Colon (tissue), 2 donors: Measurements from ENCODE around the gene ABLIM2.

Experiments
- FAIRE-seq: peaks from 2 replicates; lab custom pipeline; 2012; peaks lifted over from hg19 to GRCh38; lab: Jason Lieb, UNC
- donor health status: control.
- donor health status: control.

The ABLIM2 gene

DNA sequence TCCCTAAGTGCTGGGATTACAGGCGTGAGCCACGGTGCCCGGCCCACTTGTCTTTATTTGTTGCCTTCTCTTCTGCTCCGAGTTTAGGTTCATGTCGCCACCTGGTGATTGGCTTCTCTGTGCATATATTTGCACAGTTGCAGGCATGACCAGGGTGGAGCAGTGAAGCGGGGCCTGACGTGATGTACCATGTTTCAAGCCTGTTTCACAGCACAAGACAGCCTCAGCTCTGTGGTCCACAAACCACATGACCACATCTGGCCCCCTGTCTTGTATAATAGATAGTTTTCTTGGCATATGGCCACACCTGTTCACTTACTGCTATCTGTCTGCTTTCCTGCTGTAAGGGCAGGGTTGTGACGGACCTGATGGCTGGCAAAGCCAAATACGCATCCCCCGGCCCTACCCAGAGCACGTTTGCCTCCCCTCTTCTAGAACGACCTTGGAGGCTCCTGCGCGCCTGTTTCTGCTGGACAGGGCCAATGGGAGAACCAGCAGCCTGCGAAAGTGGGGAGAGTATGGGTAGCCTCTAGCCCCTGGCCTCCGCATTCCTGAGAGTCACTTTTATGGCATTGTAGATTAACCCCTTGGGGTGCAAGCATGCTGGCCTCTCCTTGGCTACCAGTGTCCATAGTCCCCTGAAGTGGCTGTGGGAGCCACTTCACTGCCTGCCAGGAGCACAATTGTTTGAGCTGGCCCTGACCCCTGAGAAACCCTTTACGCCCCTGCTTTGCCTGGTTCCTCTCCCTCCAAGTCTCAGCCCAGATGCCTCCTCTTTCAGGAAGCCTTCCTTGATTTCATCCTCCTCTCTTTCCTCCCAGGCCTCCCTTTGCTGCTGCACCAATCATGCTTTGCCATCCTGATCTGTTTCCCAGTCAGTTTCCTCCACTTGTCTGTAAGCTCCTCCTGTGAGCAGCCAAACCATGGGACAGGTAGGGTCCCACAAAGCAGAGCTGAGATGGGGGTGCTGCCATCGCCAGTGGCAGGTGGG is 34.4 kb upstream of the ABLIM2 start:
- no peak for FAIRE-seq

DNA sequence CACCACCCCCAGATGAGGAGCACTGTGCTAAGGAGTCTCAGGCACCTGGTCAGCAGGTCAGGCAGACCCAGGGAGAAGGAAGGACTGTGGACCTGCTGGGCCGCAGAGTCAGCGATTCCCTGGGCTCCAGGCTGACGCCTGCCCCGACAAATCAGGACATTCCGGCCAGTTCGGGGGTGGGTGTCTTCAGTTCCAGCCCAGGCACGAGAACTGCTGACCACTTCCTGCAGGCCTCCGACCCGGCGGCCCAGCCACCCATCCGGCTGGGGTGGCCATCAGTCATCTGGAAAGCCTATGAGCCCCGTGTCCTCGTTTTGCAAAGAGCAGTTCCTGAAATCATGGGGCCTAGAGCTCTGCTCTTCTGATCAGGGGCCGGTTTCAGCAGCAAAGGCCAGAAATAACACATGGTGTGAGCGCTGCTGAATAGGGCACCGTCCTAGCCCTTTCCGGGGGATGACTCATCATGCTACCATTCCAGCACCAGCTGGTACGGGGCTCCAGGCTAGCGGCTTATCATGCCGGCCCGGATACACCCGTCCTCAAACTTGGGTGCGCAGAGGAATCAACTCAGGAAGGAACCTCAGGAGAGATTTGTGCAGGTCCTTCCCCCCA is 32.6 kb upstream of the ABLIM2 start:
- FAIRE-seq = no peak

DNA sequence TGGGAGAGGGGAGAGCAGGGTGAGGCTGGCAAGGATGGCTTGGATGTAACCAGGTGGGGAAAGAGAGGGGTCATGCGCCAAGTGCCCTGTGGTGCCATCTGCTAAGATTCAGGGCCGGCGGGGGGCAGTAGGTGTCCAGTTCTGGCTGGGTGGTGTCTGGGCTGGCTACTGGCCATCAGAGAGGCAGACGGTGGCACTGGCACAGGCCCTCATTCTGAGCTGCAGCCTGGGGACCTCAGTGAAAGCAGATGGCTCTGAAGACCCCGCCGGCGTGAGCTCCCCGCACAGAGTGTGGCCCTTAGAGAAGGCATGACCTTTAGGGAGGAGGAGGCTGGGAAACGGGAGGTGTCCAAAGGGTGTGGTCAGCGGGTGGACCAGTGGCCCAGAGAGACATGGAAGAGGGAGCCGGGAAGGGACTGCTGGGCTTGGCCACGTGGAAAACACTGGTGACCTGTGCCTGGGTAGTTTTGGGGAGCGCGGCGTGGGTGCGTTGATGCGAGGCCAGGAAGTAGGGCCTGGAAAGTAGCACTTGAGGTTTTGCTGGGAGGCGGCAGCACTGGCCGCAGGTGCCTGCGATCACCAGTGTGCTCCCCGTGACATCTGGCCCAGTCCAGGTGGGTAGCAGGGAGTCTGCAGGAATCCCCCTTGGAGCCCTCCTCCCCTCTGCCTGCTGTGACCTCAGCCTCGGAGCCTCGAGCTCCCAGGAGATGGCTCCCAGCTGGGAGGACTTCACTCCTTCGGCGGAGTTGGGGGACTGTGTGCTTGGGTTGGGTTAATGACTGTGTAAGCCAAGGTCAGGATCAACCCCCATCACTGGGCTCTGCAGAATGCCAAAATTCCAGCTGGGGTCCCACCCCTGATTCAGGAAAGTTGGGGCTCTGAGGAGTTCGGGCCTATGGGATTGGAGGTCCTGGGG is 31.2 kb upstream of the ABLIM2 start:
- no peak for FAIRE-seq

DNA sequence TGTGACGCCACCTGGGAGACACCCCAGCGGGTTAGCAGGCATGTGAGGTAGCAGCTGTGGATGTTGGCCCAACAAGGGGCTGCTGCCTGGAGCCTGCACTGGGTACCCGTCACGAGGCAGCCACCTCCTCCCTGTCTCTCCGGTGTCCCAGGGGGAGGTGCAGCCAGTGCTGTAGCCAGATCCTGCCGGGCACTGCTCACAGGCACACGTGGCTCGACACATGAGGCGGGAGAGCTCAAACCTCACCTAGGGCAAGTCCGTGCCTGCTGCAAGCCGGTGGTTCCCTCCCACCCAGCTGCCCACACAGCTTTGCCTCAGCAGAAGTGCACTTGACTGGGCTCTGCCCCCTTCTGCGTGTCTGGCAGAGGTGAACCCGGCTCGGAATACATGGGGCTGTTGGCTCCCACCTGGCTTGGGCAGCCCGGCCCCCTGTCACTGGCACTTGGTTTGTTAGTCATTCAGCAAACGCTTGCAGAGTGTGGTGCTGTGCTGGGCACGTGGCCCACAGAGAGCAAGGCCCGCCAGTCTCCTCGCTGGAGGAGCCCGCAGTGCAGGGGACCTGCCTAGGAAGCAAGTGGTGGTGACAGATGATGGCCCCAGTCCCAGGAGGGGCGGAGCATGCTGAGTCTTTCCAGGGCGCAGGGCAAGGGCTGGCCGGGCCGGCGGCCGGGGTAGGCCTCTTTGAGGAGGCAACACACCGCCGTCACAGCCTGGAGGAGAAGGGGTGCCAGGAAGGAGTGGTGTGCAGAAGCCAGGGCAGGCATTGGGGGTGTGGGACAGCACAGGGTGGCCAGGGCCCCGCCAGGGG is 30.3 kb upstream of the ABLIM2 start:
- FAIRE-seq = no peak

DNA sequence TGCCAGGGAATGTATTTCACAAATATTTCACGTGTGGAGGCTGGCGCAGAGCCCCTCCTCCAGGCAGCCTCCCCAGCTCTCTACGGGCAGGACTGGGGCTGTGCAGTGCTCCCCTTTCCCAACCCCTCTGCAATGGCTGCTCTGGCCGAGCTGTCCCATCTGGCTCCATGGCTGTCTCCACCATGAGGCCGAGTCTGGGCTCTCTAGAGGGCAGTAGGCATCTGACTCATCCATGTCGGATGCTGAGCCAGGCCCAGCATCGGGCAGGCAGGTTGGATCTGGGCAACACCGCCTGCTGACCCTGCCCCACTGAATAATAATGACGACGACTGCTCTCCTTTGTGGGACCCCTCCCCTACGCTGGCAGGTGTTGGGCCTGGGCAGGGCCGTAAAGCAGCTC is 29.5 kb upstream of the ABLIM2 start:
- no peak for FAIRE-seq

DNA sequence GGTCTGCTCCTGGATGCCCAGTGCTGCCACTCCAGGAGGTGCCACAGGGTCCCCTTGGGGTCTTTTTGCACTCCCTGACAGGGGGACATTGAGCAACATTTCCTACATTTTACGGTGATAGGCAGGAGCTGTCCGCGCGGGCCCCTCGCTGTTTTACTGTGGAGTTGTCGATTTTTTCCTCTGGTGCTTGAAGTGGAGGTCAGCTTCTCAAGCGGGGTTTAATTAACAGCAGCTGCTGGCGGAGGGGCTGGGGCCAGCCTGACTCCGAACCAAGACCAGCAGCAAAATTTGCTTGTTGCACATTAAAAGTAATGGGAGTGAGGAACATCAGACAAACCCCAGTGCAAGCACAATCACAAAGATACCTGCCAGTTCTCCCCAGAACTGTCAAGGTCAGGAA is 27.3 kb upstream of the ABLIM2 start:
- no peak for FAIRE-seq

DNA sequence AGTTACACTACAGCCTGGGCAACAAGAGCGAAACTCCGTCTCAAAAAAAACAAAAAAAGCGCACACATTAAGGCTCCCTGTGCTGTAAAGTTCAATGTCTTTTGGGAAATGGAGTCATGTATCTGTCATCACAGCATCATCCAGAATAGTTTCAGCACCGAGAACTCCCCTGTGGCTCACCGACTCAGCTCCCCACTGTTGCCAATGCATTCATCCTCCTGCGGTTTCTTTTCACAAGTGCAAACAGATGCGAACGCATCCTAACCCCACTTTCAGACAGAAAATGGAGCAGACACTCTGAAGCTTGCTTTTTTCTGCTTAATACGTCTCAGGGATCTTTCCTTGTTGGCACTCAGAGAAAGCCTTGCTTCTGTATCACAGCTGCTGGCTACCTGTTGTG is 26.7 kb upstream of the ABLIM2 start:
- FAIRE-seq = no peak

DNA sequence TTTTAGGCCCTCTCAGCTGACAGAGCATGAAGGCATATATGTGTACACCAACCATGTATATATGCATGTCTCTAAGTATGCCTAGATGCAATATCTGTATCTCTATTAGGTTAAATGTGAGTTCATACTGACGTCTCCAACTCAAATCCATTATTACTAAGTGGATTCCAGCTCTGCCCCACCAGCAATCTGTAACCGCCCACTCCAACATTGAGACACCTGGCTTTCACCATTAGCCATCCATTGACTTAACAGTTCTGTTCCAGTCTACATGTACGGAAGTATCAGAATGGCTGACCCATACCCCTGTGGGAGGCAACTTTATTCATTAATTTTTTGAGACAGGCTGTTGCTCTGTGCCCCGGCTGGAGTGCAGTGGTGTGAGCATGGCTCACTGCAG is 25.4 kb upstream of the ABLIM2 start:
- FAIRE-seq = no peak

DNA sequence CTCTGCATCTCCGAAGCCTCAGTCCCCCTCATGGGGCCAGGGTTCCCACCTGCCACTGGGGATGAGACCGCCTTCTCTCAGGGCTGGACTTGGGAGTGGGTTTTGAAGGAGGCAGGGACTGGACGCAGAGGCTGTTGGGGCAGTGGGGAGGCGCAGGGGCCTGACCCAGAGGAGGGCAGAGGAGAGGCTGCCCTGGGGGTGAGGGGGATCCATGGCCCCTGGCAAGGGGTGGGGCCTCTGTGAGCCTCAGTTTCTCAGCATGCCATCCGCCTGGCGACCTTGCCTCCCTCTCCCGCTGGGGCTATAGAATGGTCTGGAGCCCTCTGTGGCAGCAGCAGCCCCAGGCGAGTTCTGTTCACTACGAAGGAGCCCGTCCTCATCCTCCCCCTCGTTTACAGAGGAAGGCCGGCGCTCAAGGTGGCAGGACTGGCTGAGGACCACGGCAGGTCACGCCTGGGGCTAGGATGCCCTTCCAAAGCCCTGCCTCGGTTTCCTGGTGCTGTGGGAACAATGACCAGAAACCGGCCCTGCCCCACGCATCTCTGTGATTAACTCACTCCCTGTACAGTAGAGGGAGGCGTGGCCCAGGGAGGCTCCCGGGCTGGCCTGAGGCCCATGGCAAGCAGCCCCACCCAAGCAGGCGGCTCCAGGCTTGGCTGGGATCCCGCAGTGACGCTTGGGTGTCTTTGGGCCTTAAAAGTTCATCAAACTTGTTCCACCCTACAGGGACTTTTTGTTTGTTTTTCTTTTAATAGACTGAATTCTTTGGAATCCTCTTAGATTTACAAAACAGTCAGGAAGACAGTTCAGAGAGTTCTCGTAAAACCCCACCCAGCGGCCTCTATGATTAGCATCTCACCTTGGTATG is 24.5 kb upstream of the ABLIM2 start:
- FAIRE-seq = no peak

DNA sequence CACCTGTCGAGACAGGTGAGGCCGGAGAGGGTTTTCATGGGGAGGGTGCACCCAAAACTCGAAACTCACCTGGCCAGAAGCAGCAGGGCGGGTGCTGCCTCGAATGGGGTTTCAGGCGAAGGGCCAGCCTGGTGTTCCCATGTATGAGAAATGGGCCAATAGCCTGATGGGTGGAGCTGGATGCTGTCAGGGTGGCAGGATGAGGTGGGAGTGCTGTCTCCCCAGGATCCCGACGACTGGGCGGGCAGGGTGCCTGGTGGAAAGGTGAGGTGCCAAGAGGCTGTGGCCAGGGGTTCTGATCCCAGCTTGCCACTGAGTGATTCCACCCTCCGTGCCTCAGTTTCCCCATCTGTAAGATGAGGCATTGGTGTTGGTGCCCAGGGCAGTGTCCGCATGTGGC is 23.7 kb upstream of the ABLIM2 start:
- FAIRE-seq = no peak

DNA sequence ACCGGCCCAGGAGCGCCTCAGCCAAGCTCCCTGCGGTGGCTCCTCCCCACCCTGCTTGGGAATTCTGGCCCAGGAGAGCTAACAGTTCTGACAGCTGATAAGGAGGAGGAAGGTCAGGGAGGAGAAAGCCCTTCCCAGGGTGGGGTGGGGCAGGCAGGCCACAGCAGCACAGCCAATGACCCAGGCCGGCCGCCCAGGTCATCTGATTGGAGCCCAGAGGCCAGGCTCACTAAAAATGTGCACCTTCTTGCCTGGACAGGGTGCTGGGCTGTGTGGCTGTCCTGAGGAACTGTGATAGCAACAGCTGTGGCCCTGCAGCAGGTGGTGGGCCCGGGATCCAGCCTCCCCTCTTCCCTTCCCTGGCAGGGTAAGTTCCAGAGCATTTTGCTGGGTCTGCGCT is 23.2 kb upstream of the ABLIM2 start:
- FAIRE-seq = no peak

DNA sequence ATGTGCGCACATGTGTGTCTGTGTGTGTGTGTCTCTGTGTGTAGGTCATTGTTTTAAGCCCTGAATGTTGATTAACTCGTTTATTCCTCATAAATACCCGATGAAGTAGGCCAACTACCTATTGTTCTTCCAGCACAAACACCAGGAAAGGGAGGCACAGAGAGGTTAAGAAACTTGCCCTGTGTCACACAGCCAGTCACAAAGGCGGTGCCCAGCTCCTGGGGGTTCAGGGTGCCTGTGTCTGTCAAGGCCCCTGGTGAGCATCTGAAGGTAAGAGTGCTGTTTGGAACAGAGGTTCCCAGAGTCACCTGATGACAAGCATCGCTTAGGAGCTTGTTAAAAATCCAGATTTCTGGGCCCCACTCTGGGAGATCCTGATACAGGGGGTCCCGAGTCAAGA is 22.5 kb upstream of the ABLIM2 start:
- no peak for FAIRE-seq

DNA sequence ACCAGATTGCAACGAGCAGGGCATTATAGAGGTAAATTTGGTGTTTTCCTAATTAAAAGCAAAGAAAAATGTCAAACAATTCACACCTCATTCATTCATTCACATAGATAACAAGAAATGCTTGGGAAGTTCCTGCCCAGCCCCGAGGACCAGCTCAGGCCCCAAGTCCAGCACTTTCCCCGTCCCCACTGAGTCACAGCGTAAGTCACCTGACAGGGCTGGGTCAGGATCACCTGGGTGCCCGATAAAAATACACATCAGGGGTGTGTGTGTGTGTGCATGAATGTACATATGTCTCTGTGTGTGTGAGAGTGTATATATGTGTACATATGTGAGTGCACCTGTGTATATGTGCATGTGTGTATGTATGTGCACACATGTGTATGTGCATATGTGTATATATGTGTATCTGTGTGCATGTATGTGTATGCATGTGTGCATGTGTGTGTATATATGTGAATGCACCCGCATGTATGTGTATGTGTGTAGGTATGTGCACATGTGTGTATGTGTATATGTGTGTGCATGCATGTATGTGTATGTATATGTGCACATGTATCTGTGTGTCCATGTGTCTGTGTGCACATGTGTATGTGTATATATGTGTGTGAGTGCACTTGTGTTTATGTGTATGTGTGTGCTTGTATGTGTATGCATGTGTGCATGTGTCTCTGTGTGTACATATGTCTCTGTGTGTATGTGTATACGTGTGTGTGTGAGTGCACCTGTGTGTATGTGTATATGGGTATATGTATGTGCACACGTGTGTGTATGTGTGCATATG is 21.9 kb upstream of the ABLIM2 start:
- FAIRE-seq = no peak

DNA sequence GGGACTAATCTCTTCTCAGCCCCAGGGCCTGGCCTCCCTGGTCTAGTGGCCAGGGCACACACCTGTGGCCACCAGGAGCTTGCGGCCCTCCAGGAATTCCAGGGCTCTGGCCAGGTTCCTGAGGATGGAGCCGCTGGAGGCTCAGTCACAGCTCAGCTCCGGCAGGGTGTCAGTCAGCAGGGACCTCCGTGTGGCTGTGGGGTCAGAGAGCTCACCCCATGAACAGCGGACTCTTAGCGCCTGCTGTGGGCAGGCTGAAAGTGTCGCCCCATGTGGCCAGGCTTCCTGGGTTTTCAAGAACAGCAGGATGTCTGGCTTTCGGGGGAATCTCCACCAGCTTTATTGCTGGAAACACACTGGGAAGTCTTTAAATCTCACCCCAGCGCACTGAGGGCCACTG is 21.2 kb upstream of the ABLIM2 start:
- no peak for FAIRE-seq

DNA sequence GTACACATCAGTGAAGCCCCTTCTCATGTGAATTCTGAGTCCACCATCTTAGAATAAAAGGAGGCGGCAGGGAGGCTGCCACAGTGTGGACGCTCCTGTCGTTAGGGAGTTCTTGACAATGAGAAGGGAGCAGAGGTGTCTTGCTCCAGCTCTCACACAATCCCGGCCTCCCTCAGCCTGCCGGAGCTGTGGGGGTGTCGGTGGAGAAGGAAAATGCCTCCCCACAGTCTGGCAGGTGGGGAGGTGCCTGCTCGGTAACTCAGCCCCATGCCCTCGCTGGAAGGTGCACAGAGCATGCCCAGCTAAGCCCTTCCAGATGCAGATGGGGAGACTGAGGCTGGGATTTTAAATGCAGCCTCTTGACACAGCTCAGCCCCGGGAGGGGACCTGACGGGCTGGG is 20.5 kb upstream of the ABLIM2 start:
- FAIRE-seq = no peak

DNA sequence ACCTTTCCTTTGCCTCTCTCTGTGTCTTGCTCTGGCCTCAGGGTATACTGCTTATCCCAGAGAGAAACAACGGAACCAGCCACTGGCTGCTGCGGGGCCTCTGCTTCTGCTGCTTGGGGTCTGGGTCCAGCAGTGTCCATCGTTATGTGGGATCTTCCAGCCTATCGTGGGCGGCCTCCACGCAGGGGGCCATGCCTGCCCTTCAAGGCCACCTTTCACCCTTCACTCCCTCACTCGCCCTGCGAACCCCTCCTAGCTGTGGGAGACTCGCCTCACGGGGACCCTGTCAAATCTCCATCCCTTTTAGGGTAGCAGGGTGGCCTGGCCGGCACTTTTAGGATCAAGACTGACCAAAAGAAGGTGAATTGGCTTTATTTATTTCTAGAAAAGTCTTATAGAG is 19.3 kb upstream of the ABLIM2 start:
- FAIRE-seq = no peak

DNA sequence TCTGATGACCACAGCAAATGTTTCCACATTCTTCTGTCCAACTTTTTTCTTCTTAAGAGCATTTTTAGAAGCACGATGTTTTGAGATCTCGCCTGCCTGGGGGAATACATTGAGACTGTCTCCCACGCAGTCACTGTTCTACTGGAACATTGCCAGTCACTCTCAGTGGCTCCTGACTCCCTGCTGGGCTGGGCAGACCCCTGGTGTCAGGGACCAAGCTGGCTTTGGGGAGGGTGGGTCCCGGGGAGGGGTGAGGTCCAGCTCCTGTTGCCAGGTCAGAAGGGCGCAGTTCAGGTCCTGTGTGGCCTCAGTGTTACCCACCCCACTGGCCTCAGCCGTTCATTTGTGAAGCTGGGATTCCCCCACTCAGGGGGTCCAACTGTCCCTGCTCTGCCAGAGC is 18.9 kb upstream of the ABLIM2 start:
- FAIRE-seq = no peak

DNA sequence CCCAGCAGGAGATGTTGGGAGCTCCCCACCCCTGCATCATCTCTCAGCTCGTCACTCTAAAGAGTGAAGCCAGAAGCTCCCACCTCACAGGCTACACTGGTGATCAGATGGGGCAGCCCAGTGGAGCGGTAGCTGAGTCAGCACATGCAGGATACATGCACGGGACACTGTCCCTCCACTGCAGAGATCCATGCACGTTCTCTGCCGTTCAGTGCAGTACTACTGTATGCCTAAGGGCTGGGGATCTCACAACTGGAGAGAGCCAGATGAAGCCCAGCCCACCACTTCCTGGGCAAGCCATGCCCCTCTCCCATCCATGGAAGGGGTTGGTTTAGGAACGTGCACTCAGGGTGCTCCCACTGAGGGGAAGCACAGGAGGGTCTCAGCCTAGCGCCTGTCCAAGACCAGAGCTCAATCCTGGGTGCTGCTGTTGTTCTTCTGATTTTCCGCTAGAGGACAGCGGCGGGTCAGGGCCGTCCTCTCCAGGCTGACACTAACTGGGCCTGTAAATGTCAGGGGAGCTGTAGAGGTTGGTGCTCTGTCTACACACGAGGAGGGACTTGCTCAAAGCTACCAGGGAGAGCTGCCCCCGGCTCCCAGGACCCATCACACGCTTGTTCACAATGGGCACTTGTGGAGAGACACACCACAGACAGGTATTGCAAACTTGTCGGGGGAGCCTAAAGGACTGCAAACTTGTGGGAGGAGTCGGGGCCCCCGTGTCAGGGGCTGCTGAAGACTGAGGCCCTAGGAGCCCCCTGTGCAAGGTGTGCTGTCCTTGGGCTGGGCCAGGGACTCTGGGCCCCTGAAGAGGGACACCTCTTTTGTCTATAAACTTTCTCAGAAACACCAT is 18.2 kb upstream of the ABLIM2 start:
- no peak for FAIRE-seq

DNA sequence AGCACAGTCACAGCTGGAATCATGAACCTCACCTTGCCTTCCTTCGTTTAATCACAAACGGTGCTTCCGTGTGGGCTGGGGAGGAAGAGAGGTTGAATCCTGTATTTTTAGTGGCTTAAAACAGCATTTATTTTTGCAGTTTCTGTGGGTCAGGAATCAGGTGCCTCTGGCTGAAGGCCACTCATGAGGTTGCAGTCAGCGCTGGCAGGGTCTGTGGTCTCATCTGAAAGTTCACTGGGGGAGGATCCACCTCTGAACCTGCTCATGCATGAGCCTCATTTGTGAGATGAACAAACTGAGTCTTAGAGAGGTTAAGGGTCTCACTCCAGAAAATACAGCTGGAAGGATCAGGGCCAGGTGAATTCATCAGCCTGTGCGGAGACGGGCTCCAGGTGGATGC is 17.1 kb upstream of the ABLIM2 start:
- FAIRE-seq = no peak
